ENCODE results near the gene DXO. TPM values are rescaled to one million over a fixed set of nuclear protein-coding genes. Genes with fewer than 3 reads are reported as not detected.

The DXO gene
- total and polyA plus RNA-seq, 4 donors, result 4.5 to 11.0 (median 9.3) TPM

GRCh38 chr6:31970604-31971271 is 1.2 kb downstream of the DXO start:
- H3K4me1 ChIP-seq (ENCODE audit: control insufficient read depth in 4 of 4, insufficient read depth in 4 of 4, low read length in 3 of 4), result peaks cover 6 to 38% (median 31%) of the 10 kb centered on the region in 4 donors
- no peaks in the 10 kb centered on the region for H3K27me3 ChIP-seq (ENCODE audit: control insufficient read depth in 4 of 4, insufficient read depth in 4 of 4, low read length in 3 of 4)
- H3K9ac ChIP-seq (ENCODE audit: low read depth in 1 of 2, low read length in 2 of 2), result peak overlapping the region; percentile 69 to 82
- peak overlapping the region; percentile 98 to 99 for H3K27ac ChIP-seq (ENCODE audit: low read depth in 1 of 2, low read length in 2 of 2)
- peaks cover 14 to 45% (median 28%) of the 10 kb centered on the region in 4 donors for H3K36me3 ChIP-seq (ENCODE audit: control insufficient read depth in 4 of 4, insufficient read depth in 3 of 4, low read depth in 1 of 4, low read length in 3 of 4)
- H3K9me3 ChIP-seq (ENCODE audit: control insufficient read depth in 4 of 4, low read length in 3 of 4), result no peaks in the 10 kb centered on the region
- no peak for TF ChIP-seq YY1 (IDR thresholded peaks at IDR 0.05)
- no peak for TF ChIP-seq NR2F2 (IDR thresholded peaks at IDR 0.05)
- TF ChIP-seq SP1 (IDR thresholded peaks at IDR 0.05), result no peak
- no peak for TF ChIP-seq TAF1 (conservative IDR thresholded peaks at IDR 0.05)
- TF ChIP-seq, protein P1, sequence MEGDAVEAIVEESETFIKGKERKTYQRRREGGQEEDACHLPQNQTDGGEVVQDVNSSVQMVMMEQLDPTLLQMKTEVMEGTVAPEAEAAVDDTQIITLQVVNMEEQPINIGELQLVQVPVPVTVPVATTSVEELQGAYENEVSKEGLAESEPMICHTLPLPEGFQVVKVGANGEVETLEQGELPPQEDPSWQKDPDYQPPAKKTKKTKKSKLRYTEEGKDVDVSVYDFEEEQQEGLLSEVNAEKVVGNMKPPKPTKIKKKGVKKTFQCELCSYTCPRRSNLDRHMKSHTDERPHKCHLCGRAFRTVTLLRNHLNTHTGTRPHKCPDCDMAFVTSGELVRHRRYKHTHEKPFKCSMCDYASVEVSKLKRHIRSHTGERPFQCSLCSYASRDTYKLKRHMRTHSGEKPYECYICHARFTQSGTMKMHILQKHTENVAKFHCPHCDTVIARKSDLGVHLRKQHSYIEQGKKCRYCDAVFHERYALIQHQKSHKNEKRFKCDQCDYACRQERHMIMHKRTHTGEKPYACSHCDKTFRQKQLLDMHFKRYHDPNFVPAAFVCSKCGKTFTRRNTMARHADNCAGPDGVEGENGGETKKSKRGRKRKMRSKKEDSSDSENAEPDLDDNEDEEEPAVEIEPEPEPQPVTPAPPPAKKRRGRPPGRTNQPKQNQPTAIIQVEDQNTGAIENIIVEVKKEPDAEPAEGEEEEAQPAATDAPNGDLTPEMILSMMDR (IDR thresholded peaks at IDR 0.05; ENCODE audit: low read depth, low read length, missing input control), result no peak
- no peak for TF ChIP-seq JUND (IDR thresholded peaks at IDR 0.05)
- peak overlapping the region; percentile 69 to 93 (median 78) for H3K4me3 ChIP-seq (ENCODE audit: low read depth in 1 of 3, low read length in 3 of 3)
- DNase-seq (ENCODE audit: low spot score), result no peak
- WGBS, result 58% methylated on average over 18 of the region's 18 CpGs

DNA sequence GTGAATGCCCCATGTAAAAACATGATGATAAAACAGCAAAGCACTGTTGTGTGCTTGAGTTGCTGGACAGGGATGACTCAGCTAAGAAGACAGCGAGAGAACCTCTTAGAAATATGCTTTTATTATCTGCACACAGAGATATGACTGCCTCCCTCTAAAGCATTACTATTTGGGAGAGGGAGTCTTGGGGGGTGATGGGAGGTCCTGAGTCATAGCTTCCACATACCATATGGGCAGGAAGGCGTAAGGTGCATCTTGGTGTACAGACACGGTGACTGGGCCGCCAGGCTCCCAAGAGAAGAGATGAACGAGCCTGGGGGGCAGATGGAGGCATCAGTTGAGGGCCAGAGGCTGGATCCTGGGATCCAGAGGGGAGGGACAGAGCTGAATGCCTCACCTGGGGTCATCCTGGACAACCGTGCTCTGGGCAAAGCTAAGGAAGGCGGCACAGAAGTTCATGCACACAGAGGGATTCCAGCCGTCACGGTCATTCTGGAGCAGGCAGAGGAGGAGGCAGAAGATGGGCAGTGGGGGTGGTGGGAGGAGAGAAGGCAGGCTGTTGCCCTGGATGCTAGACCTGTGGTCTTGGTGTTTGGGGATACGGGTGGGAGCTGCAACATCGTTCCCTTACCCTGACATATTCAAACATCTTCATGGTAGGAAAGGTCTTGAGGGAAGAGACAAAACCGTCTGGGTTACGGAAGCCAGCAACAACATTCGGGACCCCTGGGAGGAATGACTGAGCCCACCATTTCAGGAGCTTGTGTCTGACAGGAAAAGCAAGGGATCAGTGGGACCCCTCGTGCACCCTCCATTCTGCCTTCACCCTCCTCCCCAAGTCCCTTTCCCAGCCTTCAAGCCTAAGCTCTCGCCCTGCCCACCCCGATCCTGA is 2.0 kb downstream of the DXO start:
- H3K27me3 ChIP-seq (ENCODE audit: control insufficient read depth in 4 of 4, insufficient read depth in 4 of 4, low read length in 3 of 4), result no peaks in the 10 kb centered on the region
- 84% methylated on average over 17 of the region's 17 CpGs for WGBS
- no peak for DNase-seq (ENCODE audit: low spot score)
- H3K27ac ChIP-seq (ENCODE audit: low read depth in 1 of 2, low read length in 2 of 2), result peak overlapping the region; percentile 98 to 99
- TF ChIP-seq FOXA1 (IDR thresholded peaks at IDR 0.05) (no peak), MAX (IDR thresholded peaks at IDR 0.05) (no peak), HNF4A (conservative IDR thresholded peaks at IDR 0.05) (no peak), EGR1 (IDR thresholded peaks at IDR 0.05; ENCODE audit: low read depth in 2 of 2) (no peak)
- TF ChIP-seq, protein P2, sequence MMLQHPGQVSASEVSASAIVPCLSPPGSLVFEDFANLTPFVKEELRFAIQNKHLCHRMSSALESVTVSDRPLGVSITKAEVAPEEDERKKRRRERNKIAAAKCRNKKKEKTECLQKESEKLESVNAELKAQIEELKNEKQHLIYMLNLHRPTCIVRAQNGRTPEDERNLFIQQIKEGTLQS (IDR thresholded peaks at IDR 0.05), result no peak
- peaks cover 14 to 45% (median 28%) of the 10 kb centered on the region in 4 donors for H3K36me3 ChIP-seq (ENCODE audit: control insufficient read depth in 4 of 4, insufficient read depth in 3 of 4, low read depth in 1 of 4, low read length in 3 of 4)
- no peaks in the 10 kb centered on the region for H3K9me3 ChIP-seq (ENCODE audit: control insufficient read depth in 4 of 4, low read length in 3 of 4)
- peak overlapping the region in 1 of 3 donors; percentile 93 for H3K4me3 ChIP-seq (ENCODE audit: low read depth in 1 of 3, low read length in 3 of 3)
- H3K4me1 ChIP-seq (ENCODE audit: control insufficient read depth in 4 of 4, insufficient read depth in 4 of 4, low read length in 3 of 4), result peaks cover 6 to 45% (median 38%) of the 10 kb centered on the region in 4 donors
- no peak overlapping the region for H3K9ac ChIP-seq (ENCODE audit: low read depth in 1 of 2, low read length in 2 of 2)

- WGBS, result 92% methylated on average over 23 of the region's 23 CpGs
- H3K27ac ChIP-seq (ENCODE audit: low read depth in 1 of 2, low read length in 2 of 2), result no peak overlapping the region
- no peak for TF ChIP-seq FOXA1 (IDR thresholded peaks at IDR 0.05)
- TF ChIP-seq, protein P2 (IDR thresholded peaks at IDR 0.05), result no peak
- TF ChIP-seq FOXA2 (IDR thresholded peaks at IDR 0.05), result no peak
- H3K27me3 ChIP-seq (ENCODE audit: control insufficient read depth in 4 of 4, insufficient read depth in 4 of 4, low read length in 3 of 4), result no peaks in the 10 kb centered on the region
- no peak overlapping the region for H3K9ac ChIP-seq (ENCODE audit: low read depth in 1 of 2, low read length in 2 of 2)
- no peaks in the 10 kb centered on the region for H3K9me3 ChIP-seq (ENCODE audit: control insufficient read depth in 4 of 4, low read length in 3 of 4)
- no peak overlapping the region for H3K4me3 ChIP-seq (ENCODE audit: low read depth in 1 of 3, low read length in 3 of 3)
- H3K4me1 ChIP-seq (ENCODE audit: control insufficient read depth in 4 of 4, insufficient read depth in 4 of 4, low read length in 3 of 4), result peaks cover 6 to 50% (median 39%) of the 10 kb centered on the region in 4 donors
- H3K36me3 ChIP-seq (ENCODE audit: control insufficient read depth in 4 of 4, insufficient read depth in 3 of 4, low read depth in 1 of 4, low read length in 3 of 4), result peaks cover 14 to 49% (median 31%) of the 10 kb centered on the region in 4 donors
- no peak for DNase-seq (ENCODE audit: low spot score)
These were observed 2.9 kb downstream of the DXO start for GRCh38 chr6:31968791-31969711.
